Upper lobe of left lung (tissue), 4 donors: ENCODE results near the gene SFRP4.

Experiments
- EP300 ChIP-seq, 4 donors: sonication (generic); formaldehyde crosslinking; IDR thresholded peaks; one replicate each; pipeline ENCODE4 v1.5.1; 2017; ENCODE audit warnings: antibody characterized with exemption in 4 of 4, control low read depth in 2 of 4
- POLR2A ChIP-seq, 4 donors: fragments of 450-650 bp; IDR thresholded peaks; one replicate each; pipeline ENCODE4 v1.5.1; 2016 to 2017; ENCODE audit warnings: antibody characterized with exemption in 4 of 4, mild to moderate bottlenecking in 2 of 4
- POLR2AphosphoS5 ChIP-seq, 2 donors: sonication (generic); formaldehyde crosslinking; IDR thresholded peaks; one replicate each; pipeline ENCODE4 v1.5.1; 2017; ENCODE audit warnings: antibody characterized with exemption in 2 of 2
- TF ChIP-seq, protein P1 (sequence below), 6 experiments: fragments of 450-650 bp in 4 of 6; fragments of 200-600 bp in 2 of 6; sonication (generic) in 2 of 6; IDR thresholded peaks; one replicate each; pipeline ENCODE4 v1.5.1; 2016 to 2019; ENCODE audit warnings: antibody characterized with exemption in 6 of 6

DNA sequence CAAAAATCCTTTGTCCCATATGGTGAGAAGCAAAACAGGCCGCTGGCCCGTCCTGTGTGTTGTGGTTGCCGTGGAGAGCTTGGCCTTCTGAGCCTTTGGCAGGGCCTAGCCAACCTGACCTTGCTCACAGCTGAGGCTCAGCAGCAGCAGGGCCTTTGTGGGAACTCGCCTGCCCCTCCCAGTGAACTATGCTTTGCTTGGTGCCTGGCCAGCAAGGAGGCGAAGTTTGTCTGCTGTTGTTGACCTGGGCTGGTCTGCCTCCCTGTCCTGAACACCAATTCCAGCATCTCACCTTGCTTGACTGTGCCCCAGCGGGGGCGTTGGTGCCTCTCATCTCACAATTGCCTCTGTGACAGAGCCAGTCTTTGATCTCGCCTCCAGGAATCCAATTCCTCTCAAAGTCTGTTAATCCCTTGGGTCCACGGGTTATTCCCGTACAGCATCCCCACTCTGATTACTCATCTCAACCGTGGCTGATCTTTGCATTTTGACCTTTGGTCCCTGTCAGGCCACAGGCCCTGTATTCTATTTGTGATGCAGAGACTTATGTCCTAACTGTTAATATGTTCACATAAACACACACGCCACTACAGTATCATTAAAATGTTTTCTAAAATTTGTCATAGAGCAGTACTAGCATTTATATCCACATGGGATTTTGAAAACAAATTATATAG, 26.5 kb upstream of the SFRP4 start:
- TF ChIP-seq, protein P1, sequence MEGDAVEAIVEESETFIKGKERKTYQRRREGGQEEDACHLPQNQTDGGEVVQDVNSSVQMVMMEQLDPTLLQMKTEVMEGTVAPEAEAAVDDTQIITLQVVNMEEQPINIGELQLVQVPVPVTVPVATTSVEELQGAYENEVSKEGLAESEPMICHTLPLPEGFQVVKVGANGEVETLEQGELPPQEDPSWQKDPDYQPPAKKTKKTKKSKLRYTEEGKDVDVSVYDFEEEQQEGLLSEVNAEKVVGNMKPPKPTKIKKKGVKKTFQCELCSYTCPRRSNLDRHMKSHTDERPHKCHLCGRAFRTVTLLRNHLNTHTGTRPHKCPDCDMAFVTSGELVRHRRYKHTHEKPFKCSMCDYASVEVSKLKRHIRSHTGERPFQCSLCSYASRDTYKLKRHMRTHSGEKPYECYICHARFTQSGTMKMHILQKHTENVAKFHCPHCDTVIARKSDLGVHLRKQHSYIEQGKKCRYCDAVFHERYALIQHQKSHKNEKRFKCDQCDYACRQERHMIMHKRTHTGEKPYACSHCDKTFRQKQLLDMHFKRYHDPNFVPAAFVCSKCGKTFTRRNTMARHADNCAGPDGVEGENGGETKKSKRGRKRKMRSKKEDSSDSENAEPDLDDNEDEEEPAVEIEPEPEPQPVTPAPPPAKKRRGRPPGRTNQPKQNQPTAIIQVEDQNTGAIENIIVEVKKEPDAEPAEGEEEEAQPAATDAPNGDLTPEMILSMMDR (IDR thresholded peaks at IDR 0.05): no peak
- TF ChIP-seq EP300 (IDR thresholded peaks at IDR 0.05): no peak
- no peak for TF ChIP-seq POLR2A (IDR thresholded peaks at IDR 0.05)
- no peak for TF ChIP-seq POLR2AphosphoS5 (IDR thresholded peaks at IDR 0.05)
